ENCODE measurements around the gene BCKDHB.

DNA sequence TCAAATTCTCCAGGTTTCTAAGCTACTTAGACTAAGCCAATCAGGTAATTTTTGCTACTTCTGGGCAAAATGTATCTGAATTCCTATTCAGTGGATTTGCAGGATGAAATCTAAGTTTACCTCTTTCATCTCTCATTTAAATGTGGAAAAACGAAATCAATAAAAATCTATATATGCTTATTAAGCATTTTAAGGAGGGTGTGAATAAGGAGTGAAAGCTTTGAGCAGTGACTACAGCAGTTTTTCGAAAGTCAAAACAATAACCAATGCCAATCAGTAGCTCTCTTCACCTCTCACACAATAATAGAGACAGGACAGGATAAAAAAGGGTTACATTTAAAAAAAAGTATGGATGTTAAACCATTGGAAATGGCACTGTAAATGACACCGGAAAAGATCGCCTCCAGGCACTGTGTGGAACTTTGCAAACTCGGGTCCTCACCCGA lies 476 bp upstream of the BCKDHB start:
- TF ChIP-seq, protein P1, sequence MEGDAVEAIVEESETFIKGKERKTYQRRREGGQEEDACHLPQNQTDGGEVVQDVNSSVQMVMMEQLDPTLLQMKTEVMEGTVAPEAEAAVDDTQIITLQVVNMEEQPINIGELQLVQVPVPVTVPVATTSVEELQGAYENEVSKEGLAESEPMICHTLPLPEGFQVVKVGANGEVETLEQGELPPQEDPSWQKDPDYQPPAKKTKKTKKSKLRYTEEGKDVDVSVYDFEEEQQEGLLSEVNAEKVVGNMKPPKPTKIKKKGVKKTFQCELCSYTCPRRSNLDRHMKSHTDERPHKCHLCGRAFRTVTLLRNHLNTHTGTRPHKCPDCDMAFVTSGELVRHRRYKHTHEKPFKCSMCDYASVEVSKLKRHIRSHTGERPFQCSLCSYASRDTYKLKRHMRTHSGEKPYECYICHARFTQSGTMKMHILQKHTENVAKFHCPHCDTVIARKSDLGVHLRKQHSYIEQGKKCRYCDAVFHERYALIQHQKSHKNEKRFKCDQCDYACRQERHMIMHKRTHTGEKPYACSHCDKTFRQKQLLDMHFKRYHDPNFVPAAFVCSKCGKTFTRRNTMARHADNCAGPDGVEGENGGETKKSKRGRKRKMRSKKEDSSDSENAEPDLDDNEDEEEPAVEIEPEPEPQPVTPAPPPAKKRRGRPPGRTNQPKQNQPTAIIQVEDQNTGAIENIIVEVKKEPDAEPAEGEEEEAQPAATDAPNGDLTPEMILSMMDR (IDR thresholded peaks at IDR 0.05), result no peak
- TF ChIP-seq EZH2 (IDR thresholded peaks at IDR 0.05; ENCODE audit: borderline replicate concordance, insufficient read depth, low read depth, low read length, poor library complexity, severe bottlenecking), result no peak

All from B cell (primary cell).